ENCODE measurements around the gene NT5DC2. TPM values are rescaled to one million over a fixed set of nuclear protein-coding genes. Genes with fewer than 3 reads are reported as not detected.

The NT5DC2 gene
- total and polyA plus RNA-seq, 12 donors = 48.6 to 384 (median 89.1) TPM

- H3K4me3 ChIP-seq = no peak overlapping the region
- no peak for TF ChIP-seq POLR2A (IDR thresholded peaks at IDR 0.05)
- TF ChIP-seq CTCF (IDR thresholded peaks at IDR 0.05) = no peak
- WGBS, 4 donors = 83 to 95% (median 93%) methylated on average over 2 to 14 of the region's 14 CpGs
- H3K4me1 ChIP-seq (replicated peaks in 1 of 2) = peaks cover 20 to 36% of the 10 kb centered on the region in 2 donors
- no peaks in the 10 kb centered on the region for H3K9me3 ChIP-seq (replicated peaks in 1 of 3)
- no peaks in the 10 kb centered on the region for H3K27me3 ChIP-seq
- peaks cover 0 to 44% of the 10 kb centered on the region in 2 donors for H3K36me3 ChIP-seq (replicated peaks in 1 of 2)
- H3K27ac ChIP-seq = peak overlapping the region in 1 of 5 donors; percentile 84
- DNase-seq = no peak
- intact Hi-C loops (cut with DNase I) = loop anchor here in 1 of 2 donors (5.0 kb wide), 1 partner anchor 35 kb away; no protein-coding TSS in a partner anchor
These were observed 10.9 kb downstream of the NT5DC2 start for GRCh38 chr3:52522651-52523251.

- Histone ChIP-seq H3K9me3 (replicated peaks in 1 of 3) (no peaks in the 10 kb centered on the region), H3K4me3 (no peak overlapping the region), H3K27me3 (no peaks in the 10 kb centered on the region), H3K36me3 (replicated peaks in 1 of 2) (peaks cover 0 to 37% of the 10 kb centered on the region in 2 donors), H3K27ac (no peak overlapping the region), H3K4me1 (replicated peaks in 1 of 2) (peaks cover 17 to 29% of the 10 kb centered on the region in 2 donors)
- TF ChIP-seq POLR2A (IDR thresholded peaks at IDR 0.05) = no peak
- no peak for TF ChIP-seq CTCF (IDR thresholded peaks at IDR 0.05)
- DNase-seq = no peak
- intact Hi-C loops (cut with DNase I) = loop anchor here in 1 of 2 donors (5.0 kb wide), 1 partner anchor 35 kb away; no protein-coding TSS in a partner anchor
- 94 to 96% (median 95%) methylated on average over 9 to 33 of the region's 33 CpGs for WGBS, 4 donors
These were observed 11.6 kb downstream of the NT5DC2 start for GRCh38 chr3:52521881-52522650.

- Histone ChIP-seq H3K36me3 (replicated peaks in 1 of 2) (peaks cover 0 to 36% of the 10 kb centered on the region in 2 donors), H3K9me3 (replicated peaks in 1 of 3) (no peaks in the 10 kb centered on the region), H3K27me3 (no peaks in the 10 kb centered on the region), H3K4me1 (replicated peaks in 1 of 2) (peaks cover 12 to 23% of the 10 kb centered on the region in 2 donors), H3K27ac (no peak overlapping the region), H3K4me3 (no peak overlapping the region)
- intact Hi-C loops (cut with DNase I) = loop anchor here in 1 of 2 donors (5.0 kb wide), 1 partner anchor 34 kb away; no protein-coding TSS in a partner anchor
- WGBS, 4 donors = 93 to 100% (median 93%) methylated on average over 1 to 8 of the region's 8 CpGs; no CpG with 5 or more reads in 1 of the 4 donors
- TF ChIP-seq CTCF (IDR thresholded peaks at IDR 0.05) = no peak
- no peak for TF ChIP-seq POLR2A (IDR thresholded peaks at IDR 0.05)
- DNase-seq = no peak
These were observed 12.2 kb downstream of the NT5DC2 start for GRCh38 chr3:52521488-52521824.

GRCh38 chr3:52520716-52521487, 12.8 kb downstream of the NT5DC2 start:
- H3K36me3 ChIP-seq (replicated peaks in 1 of 2) = peaks cover 0 to 36% of the 10 kb centered on the region in 2 donors
- DNase-seq = no peak

More at GRCh38 chr3:52520716-52521487, 12.8 kb downstream of the NT5DC2 start:
- Histone ChIP-seq H3K27ac (no peak overlapping the region), H3K9me3 (replicated peaks in 1 of 3) (no peaks in the 10 kb centered on the region), H3K27me3 (no peaks in the 10 kb centered on the region), H3K4me1 (replicated peaks in 1 of 2) (peaks cover 12 to 18% of the 10 kb centered on the region in 2 donors), H3K4me3 (no peak overlapping the region)
- no peak for TF ChIP-seq CTCF (IDR thresholded peaks at IDR 0.05)
- TF ChIP-seq POLR2A (IDR thresholded peaks at IDR 0.05) = no peak
- WGBS, 4 donors = 85 to 97% (median 91%) methylated on average over 8 to 20 of the region's 20 CpGs
- intact Hi-C loops (cut with DNase I) = loop anchor here in 1 of 2 donors (5.0 kb wide), 1 partner anchor 34 kb away; no protein-coding TSS in a partner anchor

Data from adrenal gland (tissue), 12 donors.